ENCODE results near the gene MEI1. TPM values are rescaled to one million over a fixed set of nuclear protein-coding genes. Genes with fewer than 3 reads are reported as not detected.

Gene MEI1
- total RNA-seq, 4 donors from 2014 or later = under 0.01 to 1.8 (median 0.44) TPM; not detected in 1

- Histone ChIP-seq H3K36me3 (no peaks in the 10 kb centered on the region), H3K27ac (no peak overlapping the region), H3K4me1 (peaks cover 0 to 4% (median 0%) of the 10 kb centered on the region in 4 donors), H3K27me3 (no peaks in the 10 kb centered on the region), H3K4me3 (no peak overlapping the region), H3K9me3 (no peaks in the 10 kb centered on the region)
- TF ChIP-seq CTCF (IDR thresholded peaks at IDR 0.05) = no peak
- TF ChIP-seq EP300 (IDR thresholded peaks at IDR 0.05) = no peak
- TF ChIP-seq POLR2A (IDR thresholded peaks at IDR 0.05) = no peak
- WGBS, 2 donors = 78 to 81% methylated on average over 3 of the region's 3 CpGs
- DNase-seq (ENCODE audit: low spot score in 2 of 2) = no peak
Observed at GRCh38 chr22:41776381-41776780, 77.1 kb downstream of the MEI1 start.

- Histone ChIP-seq H3K9me3 (no peaks in the 10 kb centered on the region), H3K27me3 (no peaks in the 10 kb centered on the region), H3K36me3 (no peaks in the 10 kb centered on the region), H3K27ac (no peak overlapping the region), H3K4me3 (no peak overlapping the region), H3K4me1 (peaks cover 0 to 7% (median 0%) of the 10 kb centered on the region in 4 donors)
- DNase-seq (ENCODE audit: low spot score in 2 of 2) = no peak
- TF ChIP-seq CTCF (IDR thresholded peaks at IDR 0.05) (no peak), EP300 (IDR thresholded peaks at IDR 0.05) (no peak), POLR2A (IDR thresholded peaks at IDR 0.05) (no peak)
- WGBS, 2 donors = 73 to 74% methylated on average over 2 of the region's 2 CpGs
Observed at GRCh38 chr22:41777749-41778425, 78.6 kb downstream of the MEI1 start.

GRCh38 chr22:41779929-41780505 lies 80.7 kb downstream of the MEI1 start:
- TF ChIP-seq EP300 (IDR thresholded peaks at IDR 0.05) = no peak
- TF ChIP-seq POLR2A (IDR thresholded peaks at IDR 0.05) = no peak
- TF ChIP-seq CTCF (IDR thresholded peaks at IDR 0.05) = no peak
- H3K9me3 ChIP-seq = no peaks in the 10 kb centered on the region
- no peak overlapping the region for H3K4me3 ChIP-seq
- no peaks in the 10 kb centered on the region for H3K27me3 ChIP-seq
- DNase-seq (ENCODE audit: low spot score in 2 of 2) = no peak
- H3K4me1 ChIP-seq = peaks cover 0 to 7% (median 0%) of the 10 kb centered on the region in 4 donors
- WGBS, 2 donors = 57 to 60% methylated on average over 3 of the region's 3 CpGs
- H3K36me3 ChIP-seq = no peaks in the 10 kb centered on the region
- H3K27ac ChIP-seq = no peak overlapping the region

GRCh38 chr22:41780746-41781505 lies 81.6 kb downstream of the MEI1 start:
- Histone ChIP-seq H3K4me1 (peaks cover 0 to 7% (median 0%) of the 10 kb centered on the region in 4 donors), H3K27me3 (no peaks in the 10 kb centered on the region), H3K36me3 (no peaks in the 10 kb centered on the region), H3K27ac (peak overlapping the region in 1 of 4 donors; percentile 80), H3K4me3 (peak overlapping the region in 1 of 4 donors; percentile 21), H3K9me3 (no peaks in the 10 kb centered on the region)
- peak in 1 of 2 donors; percentile 35 for DNase-seq (ENCODE audit: low spot score in 2 of 2)
- no peak for TF ChIP-seq POLR2A (IDR thresholded peaks at IDR 0.05)
- no peak for TF ChIP-seq CTCF (IDR thresholded peaks at IDR 0.05)
- no peak for TF ChIP-seq EP300 (IDR thresholded peaks at IDR 0.05)
- 57 to 59% methylated on average over 11 of the region's 11 CpGs for WGBS, 2 donors

GRCh38 chr22:41781507-41781906 lies 82.2 kb downstream of the MEI1 start:
- WGBS, 2 donors = 60 to 75% methylated on average over 1 of the region's 1 CpG
- DNase-seq (ENCODE audit: low spot score in 2 of 2) = no peak
- H3K4me1 ChIP-seq = peaks cover 0 to 7% (median 0%) of the 10 kb centered on the region in 4 donors
- no peaks in the 10 kb centered on the region for H3K9me3 ChIP-seq
- H3K27me3 ChIP-seq = no peaks in the 10 kb centered on the region
- H3K4me3 ChIP-seq = peak overlapping the region in 1 of 4 donors; percentile 21
- TF ChIP-seq POLR2A (IDR thresholded peaks at IDR 0.05) = no peak
- TF ChIP-seq EP300 (IDR thresholded peaks at IDR 0.05) = no peak
- TF ChIP-seq CTCF (IDR thresholded peaks at IDR 0.05) = no peak
- peak overlapping the region in 1 of 4 donors; percentile 66 for H3K27ac ChIP-seq
- H3K36me3 ChIP-seq = no peaks in the 10 kb centered on the region
